T1000 (cell line): ENCODE data around the gene C1orf87.
"Not testable (repeated sequence)": the region's sequence is repeated elsewhere in the genome, so short reads cannot be mapped to it uniquely, and the experiment has no call there.

Experiments used
- DNase-seq: peaks from one replicate; lab custom pipeline; 2025; ENCODE audit warnings: mixed read lengths; lab: John Stamatoyannopoulos, UW

C1orf87 gene

GRCh38 chr1:59994302-59995198 is 79.0 kb downstream of the C1orf87 start:
- peak; percentile 49 for DNase-seq

DNA sequence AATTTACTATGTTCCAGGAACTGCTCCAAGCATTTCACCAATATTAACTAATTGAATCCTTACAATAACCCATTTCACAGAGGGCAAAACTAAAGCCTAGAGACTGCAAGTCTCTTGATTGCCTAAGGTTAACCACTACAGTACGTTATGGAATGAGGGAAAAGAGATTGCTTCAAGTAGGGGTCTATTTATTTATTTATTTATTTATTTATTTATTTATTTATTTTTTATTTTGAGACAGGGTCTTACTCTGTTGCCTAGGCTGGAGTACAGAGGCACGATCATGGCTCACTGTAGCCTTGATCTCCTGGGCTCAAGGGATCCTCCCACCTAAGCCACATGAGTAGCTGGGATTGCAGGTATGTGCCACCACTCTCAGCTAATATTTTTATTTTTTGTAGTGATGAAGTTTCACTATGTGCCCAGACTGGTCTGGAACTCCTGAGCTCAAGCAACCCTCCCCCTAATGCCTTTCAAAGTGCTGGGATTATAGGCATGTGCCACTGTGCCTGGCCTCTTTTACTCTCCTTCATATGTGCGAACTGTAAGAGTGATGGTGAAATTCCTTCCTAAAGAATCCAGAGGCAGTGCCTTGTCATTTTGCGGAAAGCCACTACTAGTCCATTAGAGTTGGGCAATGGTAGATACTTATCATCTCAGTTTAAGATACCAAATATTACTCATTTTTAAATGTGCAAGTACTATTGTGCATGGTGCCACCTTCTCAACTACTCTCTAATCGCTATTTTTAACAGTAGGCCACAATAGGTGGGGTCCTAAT is 81.3 kb downstream of the C1orf87 start:
- no peak for DNase-seq

DNA sequence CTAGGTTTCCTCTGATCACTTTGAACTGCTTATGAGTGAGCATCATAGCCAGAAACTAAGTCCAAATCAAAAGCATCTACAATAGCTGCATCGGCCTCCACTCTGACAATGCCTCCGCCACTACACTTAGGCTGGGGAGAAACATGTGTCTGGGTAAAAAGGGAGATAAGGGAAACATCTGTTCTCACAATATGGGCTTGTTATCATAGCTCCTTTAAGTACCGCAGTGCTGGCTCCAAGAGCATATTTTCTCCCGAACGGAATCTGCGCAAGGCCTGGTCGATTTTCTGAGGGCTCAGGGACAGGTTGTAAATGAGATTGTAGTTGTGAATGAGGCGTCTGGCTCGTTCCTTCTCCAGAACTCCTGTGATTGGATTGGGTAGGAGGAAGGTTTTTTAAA is 83.1 kb downstream of the C1orf87 start:
- no peak for DNase-seq

DNA sequence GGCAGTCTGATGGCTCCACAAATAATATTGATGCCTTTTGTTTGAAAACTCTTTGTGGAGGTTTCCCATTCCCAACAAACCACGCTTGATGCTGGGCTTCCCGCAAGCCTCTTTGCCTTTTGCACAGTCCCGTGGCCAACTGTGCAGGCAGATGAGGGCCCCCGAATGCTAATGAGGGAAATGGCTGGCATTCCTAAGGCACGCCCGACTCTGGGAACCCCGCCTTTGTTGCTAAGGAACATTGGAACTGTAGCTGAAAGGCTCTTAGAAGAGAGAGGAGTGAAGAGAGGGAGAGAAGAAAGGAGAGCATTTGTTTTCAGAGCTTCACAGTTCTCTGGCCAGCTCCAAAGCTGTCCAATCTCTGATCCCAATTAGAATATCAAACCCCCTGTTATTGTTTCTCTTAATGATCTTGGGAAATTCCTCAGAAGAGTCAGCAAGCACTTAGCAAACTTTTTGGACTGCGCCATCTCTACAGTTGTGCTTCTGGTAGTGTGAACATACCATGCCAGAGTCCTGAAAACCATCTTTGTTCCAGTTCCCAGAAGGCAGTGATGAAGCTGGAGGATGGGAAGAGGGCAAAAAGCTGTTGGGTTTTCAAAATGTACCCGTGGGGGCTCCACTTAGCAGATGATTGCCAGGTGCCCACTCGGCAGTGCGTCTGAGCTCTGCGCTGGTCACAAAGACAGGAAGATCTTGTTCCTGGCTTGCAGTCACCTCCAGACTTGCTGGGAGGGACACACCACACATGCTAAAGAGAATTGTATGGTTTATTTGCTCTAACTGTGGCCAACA is 86.9 kb downstream of the C1orf87 start:
- DNase-seq, result no peak

DNA sequence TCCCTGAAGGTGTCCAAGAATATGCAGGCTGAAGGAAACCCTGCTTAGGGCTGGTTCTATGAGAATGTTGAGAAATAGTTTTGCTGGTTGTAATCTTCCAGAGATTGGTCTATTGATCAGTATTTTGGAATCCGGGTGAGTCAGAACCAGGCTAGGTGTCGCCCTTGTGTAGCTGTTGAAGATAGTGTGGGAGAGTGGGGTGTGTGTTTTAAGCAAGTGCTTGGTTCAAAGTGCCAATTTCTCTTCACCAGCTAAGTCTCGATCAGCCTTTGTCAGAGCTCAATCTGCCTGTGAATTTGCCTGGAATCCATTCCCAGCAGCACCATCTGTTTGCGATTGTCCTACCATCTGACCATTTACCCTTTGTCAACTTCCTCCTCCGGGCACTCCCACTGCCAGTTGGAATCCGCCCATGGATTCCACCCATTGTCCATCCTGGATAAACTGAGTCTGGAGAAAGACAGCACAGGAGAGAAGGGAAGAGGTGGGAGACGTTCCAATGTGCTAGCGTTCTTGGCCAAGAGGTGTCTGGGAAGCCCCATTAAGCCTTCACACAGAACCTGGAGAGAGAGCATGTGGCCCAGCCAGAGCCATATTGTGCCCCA is 87.6 kb downstream of the C1orf87 start:
- no peak for DNase-seq

DNA sequence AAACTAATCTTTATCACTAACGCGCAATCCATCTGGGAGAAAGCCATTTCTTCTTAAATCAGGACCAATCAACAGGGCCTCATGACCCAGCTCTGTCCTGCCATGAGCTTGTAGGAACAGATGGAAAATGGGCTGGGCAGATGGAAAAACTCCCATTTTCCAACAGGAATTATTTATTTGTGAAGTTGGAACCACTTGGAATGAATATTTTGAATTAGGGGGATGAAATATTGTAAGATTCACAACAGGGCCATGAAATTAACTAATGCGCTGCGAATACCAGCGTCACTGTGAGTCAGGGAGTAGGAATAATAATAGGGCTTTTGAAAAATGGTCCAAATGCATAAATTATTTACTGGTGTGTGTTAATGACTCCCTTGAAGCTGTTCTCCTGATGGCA is 93.9 kb downstream of the C1orf87 start:
- no peak for DNase-seq

DNA sequence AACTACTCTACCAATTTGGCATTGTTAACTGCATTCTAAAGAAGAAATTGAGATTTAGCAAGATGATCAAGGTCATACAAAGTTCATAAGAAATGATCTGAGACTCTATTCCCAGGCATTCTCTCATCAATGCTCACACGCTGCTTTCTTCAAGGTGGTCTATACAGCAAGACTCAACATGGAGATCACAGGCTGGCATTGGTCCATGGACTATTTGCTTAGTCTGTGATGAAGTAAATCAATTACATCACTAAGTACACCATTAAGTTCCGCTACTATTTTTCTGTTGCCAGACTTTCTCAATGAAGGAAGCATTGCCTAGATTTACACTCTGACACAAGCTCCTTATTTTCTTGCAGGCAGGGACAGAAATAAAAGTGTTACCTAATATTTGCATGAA is 95.1 kb downstream of the C1orf87 start:
- DNase-seq, result no peak

DNA sequence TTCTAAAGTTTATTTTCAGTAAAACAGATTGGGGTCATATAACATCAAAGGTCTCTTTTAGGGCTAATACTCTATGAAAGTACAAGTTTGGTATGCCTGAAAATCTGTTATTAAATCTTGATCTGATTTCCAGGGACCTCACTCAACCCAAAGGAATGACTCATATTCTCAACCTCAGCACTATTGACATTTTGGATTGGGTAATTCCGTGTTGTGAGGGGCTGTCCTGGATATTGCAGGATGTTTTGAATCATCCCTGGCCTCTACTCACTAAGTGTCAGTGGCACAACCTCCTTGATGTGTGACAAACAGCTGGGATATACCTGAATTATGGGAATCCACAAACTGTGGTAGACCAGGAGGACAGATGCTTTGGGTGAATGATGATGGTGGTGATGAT is 95.5 kb downstream of the C1orf87 start:
- DNase-seq, result no peak

DNA sequence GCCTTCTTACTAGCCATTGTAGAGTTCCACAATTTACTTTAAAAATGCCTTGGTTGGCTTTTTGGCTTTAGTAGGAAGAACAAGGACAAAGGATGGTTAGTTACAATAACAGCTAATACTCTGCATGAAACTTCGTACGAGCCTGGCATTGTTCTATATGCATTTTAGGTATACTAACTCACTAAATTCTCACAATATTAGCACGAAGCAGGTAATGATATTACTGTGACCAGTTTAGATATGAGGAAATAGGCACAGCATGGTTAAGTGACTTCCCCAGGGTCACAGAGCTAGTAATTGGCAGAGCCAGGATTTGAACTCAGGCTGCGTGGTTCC is 96.5 kb downstream of the C1orf87 start:
- no peak for DNase-seq

GRCh38 chr1:59976194-59977074 is 97.1 kb downstream of the C1orf87 start:
- peak; percentile 37 for DNase-seq

GRCh38 chr1:59973719-59974118 is 99.9 kb downstream of the C1orf87 start:
- no peak for DNase-seq

GRCh38 chr1:59972216-59972927 is 101.2 kb downstream of the C1orf87 start:
- no peak for DNase-seq

- DNase-seq, result peak; percentile 44
Observed at GRCh38 chr1:59971464-59971911, 102.1 kb downstream of the C1orf87 start.

DNA sequence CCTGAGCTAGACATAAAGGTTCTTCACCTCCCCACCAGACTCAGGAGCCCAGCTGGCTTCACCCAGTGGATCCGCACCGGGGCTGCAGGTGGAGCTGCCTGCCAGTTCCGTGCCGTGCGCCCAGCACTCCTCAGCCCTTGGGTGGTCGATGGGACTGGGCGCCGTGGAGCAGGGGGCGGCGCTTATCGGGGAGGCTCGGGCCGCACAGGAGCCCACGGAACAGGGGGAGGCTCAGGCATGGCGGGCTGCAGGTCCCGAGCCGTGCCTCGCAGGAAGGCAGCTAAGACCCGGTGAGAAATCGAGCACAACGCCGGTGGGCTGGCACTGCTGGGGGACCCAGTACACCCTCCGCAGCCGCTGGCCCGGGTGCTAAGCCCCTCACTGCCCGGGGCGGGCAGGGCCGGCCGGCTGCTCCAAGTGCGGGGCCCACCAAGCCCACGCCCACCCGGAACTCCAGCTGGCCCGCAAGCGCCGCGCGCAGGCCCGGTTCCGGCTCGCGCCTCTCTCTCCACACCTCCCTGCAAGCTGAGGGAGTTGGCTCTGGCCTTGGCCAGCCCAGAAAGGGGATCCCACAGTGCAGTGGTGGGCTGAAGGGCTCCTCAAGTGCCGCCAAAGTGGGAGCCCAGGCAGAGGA is 103.9 kb downstream of the C1orf87 start:
- DNase-seq, result not testable (repeated sequence)

GRCh38 chr1:59968746-59969145 is 104.8 kb downstream of the C1orf87 start:
- not testable (repeated sequence) for DNase-seq

- no peak for DNase-seq
Observed at GRCh38 chr1:59967780-59968179, 105.8 kb downstream of the C1orf87 start.

GRCh38 chr1:59967141-59967697 is 106.4 kb downstream of the C1orf87 start:
- no peak for DNase-seq

DNA sequence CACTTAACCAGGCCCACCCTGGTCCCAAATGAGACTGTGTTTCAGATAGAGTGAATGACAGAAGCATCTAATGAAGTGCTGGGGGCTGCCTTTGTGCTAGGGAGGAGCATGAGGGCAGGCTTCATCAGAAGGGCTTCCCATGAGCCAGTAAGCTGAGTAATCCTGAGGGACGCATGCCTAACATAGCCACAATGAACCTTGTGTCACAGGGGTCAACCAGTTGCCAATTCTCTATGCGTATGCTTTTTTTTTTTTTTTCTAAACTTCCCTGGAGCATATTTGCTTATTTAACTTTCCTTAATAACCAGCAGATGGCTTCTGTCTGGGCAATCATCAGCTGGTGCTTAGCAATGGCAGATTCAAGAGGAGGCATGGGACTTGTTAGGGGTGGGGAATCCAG is 121.5 kb downstream of the C1orf87 start:
- no peak for DNase-seq

DNA sequence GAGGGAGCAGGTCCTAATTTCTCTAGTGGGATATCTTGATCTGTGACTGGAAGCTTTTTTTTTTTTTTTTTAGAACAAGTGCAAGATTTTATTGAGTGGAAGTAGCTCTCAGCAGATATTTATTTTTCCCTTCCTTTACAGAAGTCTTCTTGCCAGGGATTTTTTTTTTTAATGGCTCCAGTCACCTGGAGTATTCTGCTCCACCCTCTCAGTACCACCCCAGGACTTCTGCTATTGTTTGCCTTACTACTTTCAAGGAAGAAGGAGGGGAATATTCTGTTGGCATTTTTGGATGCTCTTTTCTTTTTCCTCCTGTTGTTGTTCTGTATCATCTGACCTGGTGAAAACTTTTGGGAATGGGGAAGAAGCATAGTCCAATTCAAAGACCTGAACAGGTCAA is 123.9 kb downstream of the C1orf87 start:
- no peak for DNase-seq
